Astrocyte (in vitro differentiated cells and primary cell): ENCODE data around the gene GPX4.

ENCODE experiments used
- CTCF ChIP-seq: IDR thresholded peaks from 2 replicates; pipeline ENCODE4 v1.5.1; 2011; ENCODE audit warnings: low read depth, mild to moderate bottlenecking, inconsistent platforms, low read length, moderate library complexity; ENCODE audit not compliant: insufficient read depth
- EZH2 ChIP-seq: IDR thresholded peaks from 2 replicates; pipeline ENCODE4 v1.6.1; 2012; ENCODE audit warnings: mild to moderate bottlenecking, low read length, inconsistent platforms; ENCODE audit not compliant: insufficient read depth

GRCh38 chr19:1141944-1142343, 38.1 kb downstream of the GPX4 start:
- TF ChIP-seq CTCF (no peak), EZH2 (no peak)
